Adipose tissue (tissue), 3 donors: ENCODE results near the gene HSD17B2. TPM values are rescaled to one million over a fixed set of nuclear protein-coding genes. Genes with fewer than 3 reads are reported as not detected.

ENCODE experiments used
- H3K27ac ChIP-seq: one replicate; pipeline ENCODE4 v1.5.1; 2013; ENCODE audit warnings: low read depth, low read length
- WGBS, 3 donors: extraction: QIAGEN DNeasy Blood & Tissue Kit; methylation state at CpG; one replicate each; pipeline ENCODE4 v1.1.7; 2013; 5-methylcytosine and 5-hydroxymethylcytosine counted together
- polyA plus RNA-seq, 3 donors: library from polyadenylated mRNA; stranded (reverse); fragments of 200-250 nt; gene quantifications; one replicate each; pipeline ENCODE4 v1.2.3, GENCODE V29; 2013
- donor health status: healthy with polysubstance abuse.
- donor health status: Bipolar disorder and iron deficiency.
- donor health status: healthy.

HSD17B2 gene
- polyA plus RNA-seq, 3 donors = 1.2 to 16.8 TPM; not detected in 1

- no peak overlapping the region for H3K27ac ChIP-seq
- 23 to 51% (median 38%) methylated on average over 7 of the region's 7 CpGs for WGBS, 3 donors
These were observed 18.8 kb upstream of the HSD17B2 start for GRCh38 chr16:82016263-82016662.

- H3K27ac ChIP-seq = no peak overlapping the region
- 51 to 75% (median 61%) methylated on average over 2 of the region's 2 CpGs for WGBS, 3 donors
These were observed 18.1 kb upstream of the HSD17B2 start for GRCh38 chr16:82016964-82017363.

- H3K27ac ChIP-seq = no peak overlapping the region
- 76 to 87% (median 84%) methylated on average over 6 of the region's 6 CpGs for WGBS, 3 donors
These were observed 17.0 kb upstream of the HSD17B2 start for GRCh38 chr16:82017911-82018568.

- H3K27ac ChIP-seq = no peak overlapping the region
- WGBS, 3 donors = 52 to 65% (median 64%) methylated on average over 8 of the region's 8 CpGs
These were observed 15.5 kb upstream of the HSD17B2 start for GRCh38 chr16:82019535-82019934.

- H3K27ac ChIP-seq = no peak overlapping the region
- WGBS, 3 donors = 80 to 87% (median 81%) methylated on average over 5 of the region's 5 CpGs
These were observed 15.0 kb upstream of the HSD17B2 start for GRCh38 chr16:82020051-82020450.

- WGBS, 3 donors = 76 to 85% (median 76%) methylated on average over 7 of the region's 7 CpGs
- no peak overlapping the region for H3K27ac ChIP-seq
These were observed 11.8 kb upstream of the HSD17B2 start for GRCh38 chr16:82023206-82023605.

GRCh38 chr16:82024316-82024715, 10.7 kb upstream of the HSD17B2 start:
- 93 to 100% (median 95%) methylated on average over 1 of the region's 1 CpG for WGBS, 3 donors

GRCh38 chr16:82024883-82025282, 10.2 kb upstream of the HSD17B2 start:
- no peak overlapping the region for H3K27ac ChIP-seq
- WGBS, 3 donors = 84 to 92% (median 85%) methylated on average over 4 of the region's 4 CpGs

More at GRCh38 chr16:82024316-82024715, 10.7 kb upstream of the HSD17B2 start:
- no peak overlapping the region for H3K27ac ChIP-seq

- 51 to 84% (median 75%) methylated on average over 7 of the region's 7 CpGs for WGBS, 3 donors
- H3K27ac ChIP-seq = no peak overlapping the region
These were observed 7.4 kb upstream of the HSD17B2 start for GRCh38 chr16:82027629-82028064.

GRCh38 chr16:82031116-82032084, 3.7 kb upstream of the HSD17B2 start:
- no peak overlapping the region for H3K27ac ChIP-seq
- 58 to 65% (median 61%) methylated on average over 13 of the region's 13 CpGs for WGBS, 3 donors

- H3K27ac ChIP-seq = no peak overlapping the region
- WGBS, 3 donors = 75 to 82% (median 82%) methylated on average over 6 of the region's 6 CpGs
These were observed 2.0 kb upstream of the HSD17B2 start for GRCh38 chr16:82033006-82033405.

GRCh38 chr16:82033683-82034300, 1.3 kb upstream of the HSD17B2 start:
- no peak overlapping the region for H3K27ac ChIP-seq
- 43 to 59% (median 53%) methylated on average over 8 of the region's 8 CpGs for WGBS, 3 donors

- no peak overlapping the region for H3K27ac ChIP-seq
- 85 to 86% (median 86%) methylated on average over 4 of the region's 4 CpGs for WGBS, 3 donors
These were observed 2.2 kb downstream of the HSD17B2 start for GRCh38 chr16:82037251-82037650.

GRCh38 chr16:82037666-82038065, 2.6 kb downstream of the HSD17B2 start:
- WGBS, 3 donors = 32 to 64% (median 52%) methylated on average over 2 of the region's 2 CpGs
- H3K27ac ChIP-seq = no peak overlapping the region

GRCh38 chr16:82040296-82040695, 5.2 kb downstream of the HSD17B2 start:
- no peak overlapping the region for H3K27ac ChIP-seq
- WGBS, 3 donors = 56 to 81% (median 74%) methylated on average over 3 of the region's 3 CpGs

- WGBS, 3 donors = 72 to 84% (median 77%) methylated on average over 4 of the region's 4 CpGs
- no peak overlapping the region for H3K27ac ChIP-seq
These were observed 6.5 kb downstream of the HSD17B2 start for GRCh38 chr16:82041542-82041941.

GRCh38 chr16:82042144-82042543, 7.1 kb downstream of the HSD17B2 start:
- H3K27ac ChIP-seq = no peak overlapping the region
- 89 to 93% (median 92%) methylated on average over 8 of the region's 8 CpGs for WGBS, 3 donors

- H3K27ac ChIP-seq = no peak overlapping the region
- WGBS, 3 donors = 66 to 78% (median 72%) methylated on average over 2 of the region's 2 CpGs
These were observed 7.8 kb downstream of the HSD17B2 start for GRCh38 chr16:82042846-82043245.
